HepG2 (cell line): ENCODE data around the gene LAMC1. TPM values are rescaled to one million over a fixed set of nuclear protein-coding genes. Genes with fewer than 3 reads are reported as not detected.

Experiments used
- AKAP8 ChIP-seq: sonication (generic); formaldehyde crosslinking; IDR thresholded peaks from 2 replicates; pipeline ENCODE4 v1.5.1; 2020; ENCODE audit warnings: mild to moderate bottlenecking, missing genetic modification reagents
- CHD4 ChIP-seq: fragments of 200-600 bp; sonication (generic); IDR thresholded peaks from 2 replicates; pipeline ENCODE4 v1.7.0; 2017; ENCODE audit warnings: mild to moderate bottlenecking, low read length, borderline replicate concordance
- E2F5 ChIP-seq: sonication (generic); formaldehyde crosslinking; conservative IDR thresholded peaks from 2 replicates; pipeline ENCODE4 v1.4.0; 2020; ENCODE audit warnings: missing genetic modification reagents
- HDAC2 ChIP-seq: sonication (generic); formaldehyde crosslinking; IDR thresholded peaks from 2 replicates; pipeline ENCODE4 v1.4.0; 2020; ENCODE audit warnings: missing genetic modification reagents
- KDM1A ChIP-seq: IDR thresholded peaks from 2 replicates; pipeline ENCODE4 v1.6.1; 2016; ENCODE audit warnings: missing compliant biosample characterization
- MIER2 ChIP-seq: IDR thresholded peaks from 2 replicates; pipeline ENCODE4 v1.6.1; 2016; ENCODE audit warnings: missing biosample characterization, missing genetic modification reagents
- MTA3 ChIP-seq: sonication (generic); formaldehyde crosslinking; IDR thresholded peaks from 2 replicates; pipeline ENCODE4 v1.4.0; 2020; ENCODE audit warnings: missing genetic modification reagents
- PRDM15 ChIP-seq: sonication (generic); formaldehyde crosslinking; IDR thresholded peaks from 2 replicates; pipeline ENCODE4 v1.4.0; 2020; ENCODE audit warnings: missing genetic modification reagents
- SP140L ChIP-seq: sonication (generic); formaldehyde crosslinking; IDR thresholded peaks from 2 replicates; pipeline ENCODE4 v1.4.0; 2020; ENCODE audit warnings: missing genetic modification reagents, borderline replicate concordance
- ZBTB7A ChIP-seq: sonication (generic); formaldehyde crosslinking; IDR thresholded peaks from 2 replicates; pipeline ENCODE4 v1.8.0; 2022; ENCODE audit warnings: mild to moderate bottlenecking, missing genetic modification reagents
- ZNF180 ChIP-seq: sonication (generic); formaldehyde crosslinking; IDR thresholded peaks from 2 replicates; pipeline ENCODE4 v1.4.0; 2020; ENCODE audit warnings: low read depth, missing genetic modification reagents, borderline replicate concordance
- ZNF318 ChIP-seq: sonication (generic); formaldehyde crosslinking; IDR thresholded peaks from 2 replicates; pipeline ENCODE4 v1.4.0; 2020; ENCODE audit warnings: mild to moderate bottlenecking, missing genetic modification reagents
- ZNF414 ChIP-seq: sonication (generic); formaldehyde crosslinking; IDR thresholded peaks from 2 replicates; pipeline ENCODE4 v1.5.0; 2020; ENCODE audit warnings: missing genetic modification reagents
- ZNF776 ChIP-seq: sonication (generic); formaldehyde crosslinking; IDR thresholded peaks from 2 replicates; pipeline ENCODE4 v1.4.0; 2020; ENCODE audit warnings: mild to moderate bottlenecking, missing genetic modification reagents
- ZNF777 ChIP-seq: sonication (generic); formaldehyde crosslinking; IDR thresholded peaks from 2 replicates; pipeline ENCODE4 v1.4.0; 2020; ENCODE audit warnings: missing genetic modification reagents
- polyA plus RNA-seq, 8 experiments: library from polyadenylated mRNA; depleted of rRNA in 3 of 8; stranded (reverse) in 7 of 8; unstranded in 1 of 8; fragments of >200 nt; fragmentation: Illumina TruSeq in 4 of 8; extraction: Trizol in 4 of 8; gene quantifications; 2 replicates each; pipeline versions ENCODE4 v1.2.1 to v1.2.3, GENCODE V29; 2011 to 2016; ENCODE audit warnings: low read depth in 4 of 8, missing spikeins in 1 of 8, mixed read lengths in 1 of 8; ENCODE audit not compliant: insufficient read depth in 1 of 8
- total RNA-seq, 5 experiments: library from RNA; depleted of rRNA; stranded (reverse); fragments of >200 nt; fragmentation: Illumina TruSeq; extraction: Trizol; gene quantifications; 2 replicates each; pipeline ENCODE4 v1.2.3, GENCODE V29; 2016; ENCODE audit warnings: low read depth in 1 of 5

LAMC1 gene
- total and polyA plus RNA-seq, 2 of the 13 experiments (the other 11 are each of a cell fraction or from before 2014, with no cell fraction given), result 58.5 to 137 TPM

- no peak for TF ChIP-seq ZNF777 (CRISPR knock-in tag)
- no peak for TF ChIP-seq E2F5 (CRISPR knock-in tag)
- TF ChIP-seq KDM1A (CRISPR knock-in tag), result 0 out of 2 replicates have a peak, but pooled peaks have one; percentile 16
- TF ChIP-seq PRDM15 (CRISPR knock-in tag), result 0 out of 2 replicates have a peak, but pooled peaks have one; percentile 30
- no peak for TF ChIP-seq ZBTB7A
- TF ChIP-seq AKAP8, result no peak
- 0 out of 2 replicates have a peak, but pooled peaks have one; percentile 36 for TF ChIP-seq ZNF318 (CRISPR knock-in tag)
- TF ChIP-seq ZNF180, result no peak
- TF ChIP-seq SP140L (CRISPR knock-in tag), result no peak; the same call in 1 of the 2 replicates
- no peak for TF ChIP-seq MTA3 (CRISPR knock-in tag)
- TF ChIP-seq ZNF414 (CRISPR knock-in tag), result no peak
- TF ChIP-seq CHD4, result no peak
- TF ChIP-seq ZNF776 (CRISPR knock-in tag), result no peak
- TF ChIP-seq MIER2 (CRISPR knock-in tag), result no peak
- TF ChIP-seq HDAC2 (CRISPR knock-in tag), result peak; percentile 82
Observed at GRCh38 chr1:183023601-183024316, 539 bp downstream of the LAMC1 start (continued).
